Measurements from ENCODE around the gene PIGP. TPM values are rescaled to one million over a fixed set of nuclear protein-coding genes. Genes with fewer than 3 reads are reported as not detected.

Gene PIGP
- total and polyA plus RNA-seq, 2 donors (not counting 1 experiment from before 2014, with no cell fraction given), result 15.8 to 22.7 TPM

Small RNA genes within 50 kb of the gene (small RNA-seq; reads per million reads assigned to genes)
- gene RNU6-696P (ENCODE audit: insufficient read length, low read depth, low replicate concordance), result not detected

Other genes with a start within 250 kb of the PIGP start
- gene HLCS, start 106.4 kb downstream of the PIGP start, total RNA-seq, result 14.7 and 16.2 TPM in 2 replicates
- 4.4 and 5.9 TPM in 2 replicates for gene HLCS, start 106.4 kb downstream of the PIGP start, polyA plus RNA-seq
- gene RIPPLY3, start 66.4 kb downstream of the PIGP start, total RNA-seq, result not detected in 2 replicates
- gene RIPPLY3, start 66.4 kb downstream of the PIGP start, polyA plus RNA-seq, result not detected in 2 replicates
- 163 and 191 TPM in 2 replicates for gene TTC3, start 183 bp upstream of the PIGP start, total RNA-seq
- 42.0 and 52.1 TPM in 2 replicates for gene TTC3, start 183 bp upstream of the PIGP start, polyA plus RNA-seq
- 58.6 and 59.6 TPM in 2 replicates for gene VPS26C, start 194.3 kb upstream of the PIGP start, total RNA-seq
- gene VPS26C, start 194.3 kb upstream of the PIGP start, polyA plus RNA-seq, result 32.3 and 34.3 TPM in 2 replicates

Data from B cell (primary cell).